ENCODE results near the gene CCDC124.

CCDC124 gene

DNA sequence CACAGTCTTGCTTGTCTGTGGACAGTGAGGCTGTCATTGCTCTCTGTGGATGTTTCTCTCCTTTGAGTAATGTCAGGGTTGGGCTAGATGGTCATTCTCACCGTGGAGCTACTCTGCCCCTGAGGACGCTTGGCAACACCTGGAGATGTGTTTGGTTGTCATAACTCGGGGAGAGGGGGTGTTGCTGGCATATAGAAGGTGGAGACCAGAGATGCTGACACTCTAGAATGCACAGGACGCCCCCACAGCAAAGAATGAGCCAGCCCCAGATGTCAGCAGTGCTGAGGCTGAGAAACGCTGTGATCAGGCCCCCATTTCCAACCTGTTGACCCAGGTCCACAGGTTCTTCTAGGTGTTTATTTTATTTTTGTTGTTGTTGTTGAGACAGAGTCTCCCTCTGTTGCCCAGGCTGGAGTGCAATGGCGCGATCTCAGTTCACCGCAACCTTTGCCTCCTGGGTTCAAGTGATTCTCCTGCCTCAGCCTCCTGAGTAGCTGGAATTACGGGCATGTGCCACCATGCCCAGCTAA is 4.6 kb downstream of the CCDC124 start:
- H3K9me3 ChIP-seq, result no peaks in the 10 kb centered on the region
- intact Hi-C loops (cut with DNase I; ENCODE audit: low total_unique reads), result no loop called here
- TF ChIP-seq, protein P1, sequence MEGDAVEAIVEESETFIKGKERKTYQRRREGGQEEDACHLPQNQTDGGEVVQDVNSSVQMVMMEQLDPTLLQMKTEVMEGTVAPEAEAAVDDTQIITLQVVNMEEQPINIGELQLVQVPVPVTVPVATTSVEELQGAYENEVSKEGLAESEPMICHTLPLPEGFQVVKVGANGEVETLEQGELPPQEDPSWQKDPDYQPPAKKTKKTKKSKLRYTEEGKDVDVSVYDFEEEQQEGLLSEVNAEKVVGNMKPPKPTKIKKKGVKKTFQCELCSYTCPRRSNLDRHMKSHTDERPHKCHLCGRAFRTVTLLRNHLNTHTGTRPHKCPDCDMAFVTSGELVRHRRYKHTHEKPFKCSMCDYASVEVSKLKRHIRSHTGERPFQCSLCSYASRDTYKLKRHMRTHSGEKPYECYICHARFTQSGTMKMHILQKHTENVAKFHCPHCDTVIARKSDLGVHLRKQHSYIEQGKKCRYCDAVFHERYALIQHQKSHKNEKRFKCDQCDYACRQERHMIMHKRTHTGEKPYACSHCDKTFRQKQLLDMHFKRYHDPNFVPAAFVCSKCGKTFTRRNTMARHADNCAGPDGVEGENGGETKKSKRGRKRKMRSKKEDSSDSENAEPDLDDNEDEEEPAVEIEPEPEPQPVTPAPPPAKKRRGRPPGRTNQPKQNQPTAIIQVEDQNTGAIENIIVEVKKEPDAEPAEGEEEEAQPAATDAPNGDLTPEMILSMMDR (IDR thresholded peaks at IDR 0.05), result no peak
- H3K27ac ChIP-seq, result no peak overlapping the region
- no peak for DNase-seq
- no peak overlapping the region for H3K4me3 ChIP-seq
- peaks cover 0 to 19% (median 13%) of the 10 kb centered on the region in 4 donors for H3K4me1 ChIP-seq
- no peaks in the 10 kb centered on the region for H3K27me3 ChIP-seq
- peaks cover 0 to 64% (median 37%) of the 10 kb centered on the region in 3 donors for H3K36me3 ChIP-seq

DNA sequence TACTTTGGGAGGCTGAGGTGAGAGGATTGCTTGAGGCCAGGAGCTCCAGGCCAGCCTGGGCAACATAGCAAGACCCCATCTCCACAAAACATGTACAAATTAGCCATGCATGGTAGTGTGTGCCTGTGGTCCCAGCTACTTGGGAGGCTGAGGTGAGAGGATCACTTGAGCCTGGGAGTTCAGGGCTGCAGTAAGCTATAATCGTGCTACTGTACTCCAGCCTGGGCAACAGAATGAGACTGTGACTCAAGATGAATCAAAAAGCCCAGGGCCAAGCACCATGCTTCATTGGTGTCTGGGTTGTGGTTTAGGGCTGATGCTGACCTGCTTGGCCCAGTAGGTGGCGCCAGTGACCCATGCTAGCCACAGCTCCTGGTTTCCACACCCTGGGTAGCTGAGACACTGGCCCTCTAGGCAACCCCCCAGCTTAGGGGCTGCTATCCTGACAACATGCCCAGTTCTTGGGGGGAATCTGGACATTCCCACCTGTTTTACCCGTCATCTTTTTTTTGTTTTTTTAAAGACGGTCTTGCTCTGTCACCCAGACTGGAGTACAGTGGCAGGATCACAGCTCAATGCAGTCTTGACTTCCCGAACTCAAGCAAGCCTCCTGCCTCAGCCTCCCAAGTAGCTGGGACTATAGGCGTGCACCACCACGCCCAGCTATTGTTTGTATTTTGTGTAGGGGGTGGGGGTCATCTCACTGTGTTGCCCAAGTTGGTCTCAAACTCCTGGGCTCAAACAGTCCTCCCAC is 5.5 kb downstream of the CCDC124 start:
- intact Hi-C loops (cut with DNase I; ENCODE audit: low total_unique reads), result loop anchor here (2.0 kb wide), 1 partner anchor 59 kb away; no protein-coding TSS in a partner anchor
- no peaks in the 10 kb centered on the region for H3K9me3 ChIP-seq
- H3K36me3 ChIP-seq, result peaks cover 0 to 72% (median 42%) of the 10 kb centered on the region in 3 donors
- peaks cover 0 to 18% (median 12%) of the 10 kb centered on the region in 4 donors for H3K4me1 ChIP-seq
- no peak overlapping the region for H3K4me3 ChIP-seq
- H3K27ac ChIP-seq, result no peak overlapping the region
- no peaks in the 10 kb centered on the region for H3K27me3 ChIP-seq
- TF ChIP-seq, protein P1 (IDR thresholded peaks at IDR 0.05), result peak; percentile 93 to 94
- peak; percentile 71 to 82 for DNase-seq

DNA sequence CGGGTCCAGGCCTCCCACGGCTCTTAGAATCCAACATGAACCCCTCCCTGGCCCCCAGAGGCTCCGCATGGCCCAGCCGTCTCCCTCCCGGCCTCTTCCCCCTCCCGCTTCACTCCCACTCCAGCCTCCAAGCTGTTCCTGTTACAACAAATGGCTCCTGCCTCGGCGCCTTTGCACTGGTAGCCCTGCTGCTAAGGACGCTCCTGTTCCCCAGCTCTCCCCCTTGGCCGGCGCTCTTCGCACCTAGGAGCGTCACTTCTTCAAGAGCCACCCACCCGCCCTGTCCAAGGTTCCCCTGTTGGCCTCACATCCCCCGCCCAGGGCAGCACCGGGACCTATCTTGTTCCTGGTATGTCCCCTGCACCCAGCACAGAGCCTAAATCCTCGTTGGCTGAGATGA is 9.4 kb downstream of the CCDC124 start:
- Histone ChIP-seq H3K27ac (no peak overlapping the region), H3K36me3 (peaks cover 0 to 73% (median 42%) of the 10 kb centered on the region in 3 donors)
- intact Hi-C loops (cut with DNase I; ENCODE audit: low total_unique reads), result loop anchor here (5.0 kb wide), 1 partner anchor 120 kb away; no protein-coding TSS in a partner anchor

DNA sequence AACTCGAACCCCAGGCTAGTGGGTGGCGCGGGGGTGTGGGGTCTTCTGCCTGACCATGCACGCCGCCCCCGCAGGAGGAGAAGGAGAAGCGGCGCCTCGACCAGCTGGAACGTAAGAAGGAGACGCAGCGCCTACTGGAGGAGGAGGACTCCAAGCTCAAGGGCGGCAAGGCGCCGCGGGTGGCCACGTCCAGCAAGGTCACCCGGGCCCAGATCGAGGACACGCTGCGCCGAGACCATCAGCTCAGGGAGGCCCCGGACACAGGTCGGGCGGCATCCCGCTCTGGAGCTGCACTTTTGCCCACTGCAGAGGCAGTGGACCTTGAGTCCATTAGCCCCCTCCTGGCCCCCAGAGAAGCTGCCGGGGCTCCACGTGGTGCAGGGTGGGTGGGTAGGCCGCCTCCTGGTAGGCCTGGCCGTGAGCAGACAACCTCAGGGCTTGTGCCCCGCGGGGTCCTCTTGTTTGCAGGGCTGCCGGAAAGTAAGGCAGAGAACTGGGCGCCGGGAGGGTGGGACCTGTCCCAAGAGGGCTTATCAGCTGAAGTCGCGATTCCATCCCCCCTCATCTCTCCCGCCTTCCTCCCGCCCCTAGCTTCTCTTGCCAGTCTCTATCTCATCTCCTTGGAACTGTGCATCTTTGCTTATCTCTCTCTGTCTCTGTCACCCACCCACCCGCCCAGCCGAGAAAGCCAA is 9.9 kb downstream of the CCDC124 start:
- intact Hi-C loops (cut with DNase I; ENCODE audit: low total_unique reads), result loop anchor here (5.0 kb wide), 1 partner anchor 120 kb away; no protein-coding TSS in a partner anchor
- no peaks in the 10 kb centered on the region for H3K9me3 ChIP-seq
- H3K27ac ChIP-seq, result no peak overlapping the region
- H3K4me3 ChIP-seq, result no peak overlapping the region
- peaks cover 0 to 67% (median 38%) of the 10 kb centered on the region in 3 donors for H3K36me3 ChIP-seq
- H3K27me3 ChIP-seq, result no peaks in the 10 kb centered on the region
- DNase-seq, result no peak
- peaks cover 0 to 10% (median 2%) of the 10 kb centered on the region in 4 donors for H3K4me1 ChIP-seq
- TF ChIP-seq, protein P1 (IDR thresholded peaks at IDR 0.05), result no peak

More for the DNA sequence above, 9.4 kb downstream of the CCDC124 start:
- Histone ChIP-seq H3K27me3 (no peaks in the 10 kb centered on the region), H3K4me3 (no peak overlapping the region), H3K4me1 (peaks cover 0 to 6% (median under 1%) of the 10 kb centered on the region in 4 donors), H3K9me3 (no peaks in the 10 kb centered on the region)
- TF ChIP-seq, protein P1 (IDR thresholded peaks at IDR 0.05), result no peak
- no peak for DNase-seq

DNA sequence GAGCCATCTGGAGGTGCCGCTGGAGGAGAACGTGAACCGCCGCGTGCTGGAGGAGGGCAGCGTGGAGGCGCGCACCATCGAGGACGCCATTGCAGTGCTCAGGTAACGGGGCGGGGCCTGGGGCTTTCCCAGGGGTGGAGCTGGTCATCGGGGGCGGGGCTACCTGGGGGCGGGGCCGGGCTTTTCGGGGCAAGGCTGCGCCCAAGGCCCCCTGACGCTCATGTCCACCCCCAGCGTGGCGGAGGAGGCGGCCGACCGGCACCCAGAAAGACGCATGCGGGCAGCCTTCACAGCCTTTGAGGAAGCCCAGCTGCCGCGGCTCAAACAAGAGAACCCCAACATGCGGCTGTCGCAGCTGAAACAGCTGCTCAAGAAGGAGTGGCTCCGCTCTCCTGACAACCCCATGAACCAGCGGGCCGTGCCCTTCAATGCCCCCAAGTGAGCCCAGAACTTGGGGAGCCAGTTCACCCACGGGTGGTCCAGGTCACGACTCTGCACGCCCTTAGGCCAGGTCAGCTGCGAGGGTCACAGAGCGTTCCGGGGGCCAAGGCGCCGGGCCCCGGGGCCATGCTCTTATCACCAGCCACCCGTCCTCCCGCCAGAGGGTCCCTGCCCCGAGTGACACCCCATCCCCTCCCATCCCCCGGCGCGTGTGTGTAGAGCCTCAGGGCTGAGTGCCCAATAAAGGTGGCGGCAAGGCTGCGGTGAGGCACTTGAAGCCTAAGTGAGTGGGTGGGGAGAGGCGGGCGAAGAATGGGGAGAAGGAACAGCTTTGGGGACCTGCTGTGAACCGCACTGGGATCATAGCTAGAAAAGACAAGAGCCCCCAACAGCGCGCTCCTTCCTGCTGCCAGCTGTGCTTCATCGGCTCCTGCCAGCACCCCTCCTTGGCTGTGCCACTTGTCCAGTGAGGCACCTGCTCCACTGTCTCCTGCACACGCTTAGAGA is 10.7 kb downstream of the CCDC124 start:
- Histone ChIP-seq H3K4me1 (peaks cover 0 to 15% (median 7%) of the 10 kb centered on the region in 4 donors), H3K27me3 (peaks cover 0 to 2% of the 10 kb centered on the region in 2 donors), H3K4me3 (no peak overlapping the region), H3K27ac (no peak overlapping the region), H3K36me3 (peaks cover 0 to 59% (median 34%) of the 10 kb centered on the region in 3 donors), H3K9me3 (no peaks in the 10 kb centered on the region)
- TF ChIP-seq, protein P1 (IDR thresholded peaks at IDR 0.05), result no peak
- DNase-seq, result no peak
- intact Hi-C loops (cut with DNase I; ENCODE audit: low total_unique reads), result loop anchor here (5.0 kb wide), 1 partner anchor 119 kb away; no protein-coding TSS in a partner anchor
